Stimulated activated CD4-positive, alpha-beta T cell treated with anti-CD3 and anti-CD28 coated beads, Interleukin-12 subunit alpha, Interleukin-12 subunit beta, amount 100 ng/mL, for 4 hours (primary cell): ENCODE data around the gene PRDM4.
A peak's percentile ranks its signal among the peaks of the same experiment; 100 is the strongest.
"Not testable (repeated sequence)": the region's sequence is repeated elsewhere in the genome, so short reads cannot be mapped to it uniquely, and the experiment has no call there.

Experiments
- DNase-seq: peaks from one replicate; pipeline ENCODE4 v3.0.0-alpha.2; 2020

The PRDM4 gene

DNA sequence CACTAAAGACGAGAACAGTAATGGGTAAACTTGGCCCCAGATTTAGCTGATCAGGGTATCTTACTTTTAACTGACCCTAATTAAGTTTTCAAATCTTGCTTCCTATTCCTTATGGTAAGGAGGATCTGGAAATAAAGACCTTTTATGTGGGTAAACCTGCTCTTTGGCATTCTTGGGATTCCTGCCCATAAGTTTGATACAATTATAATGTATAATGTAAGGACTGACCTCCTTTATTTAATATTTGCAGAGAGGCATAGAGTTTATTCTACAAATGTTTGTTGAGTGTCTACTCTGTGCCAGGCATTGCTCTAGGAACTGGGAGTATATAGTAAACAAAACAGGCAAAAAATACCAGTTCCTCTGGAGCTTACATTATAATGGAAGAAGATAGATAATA, 4.4 kb upstream of the PRDM4 start:
- no peak for DNase-seq

DNA sequence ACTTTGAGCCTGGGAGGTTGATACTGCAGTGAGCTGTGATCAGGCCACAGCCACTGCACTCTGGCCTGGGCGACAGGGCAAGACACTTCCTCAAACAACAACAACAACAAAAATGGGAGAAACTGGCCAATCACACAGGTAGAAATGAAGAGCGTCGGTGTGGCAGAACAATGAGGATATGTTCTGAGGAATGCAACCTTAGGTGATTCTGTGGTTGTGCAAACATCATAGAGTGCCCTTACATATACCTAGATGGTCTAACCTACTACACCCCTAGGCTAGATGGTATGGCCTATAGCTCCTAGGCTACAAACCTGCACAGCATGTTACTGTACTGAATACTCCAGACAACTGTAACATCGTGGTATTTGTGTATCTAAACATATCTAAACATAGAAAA, 3.7 kb upstream of the PRDM4 start:
- DNase-seq = no peak

DNA sequence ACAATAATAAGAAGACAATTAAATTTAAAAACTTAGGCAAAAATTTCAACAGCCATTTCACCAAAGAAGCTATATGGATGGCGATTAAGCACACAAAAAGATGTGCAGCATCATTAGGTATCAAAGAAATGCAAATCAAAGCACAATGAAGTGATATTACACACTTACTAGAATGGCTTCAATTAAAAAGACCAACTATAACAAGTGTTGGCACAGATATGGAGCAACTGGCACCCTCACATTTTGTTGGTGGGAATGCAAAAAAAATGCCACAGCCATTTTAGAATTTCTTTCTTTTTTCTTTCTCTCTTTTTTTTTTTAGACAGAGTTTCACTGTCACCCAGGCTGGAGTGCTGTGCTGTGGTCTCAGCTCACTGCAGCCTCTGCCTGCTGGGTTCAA, 1.9 kb upstream of the PRDM4 start:
- DNase-seq = no peak

DNA sequence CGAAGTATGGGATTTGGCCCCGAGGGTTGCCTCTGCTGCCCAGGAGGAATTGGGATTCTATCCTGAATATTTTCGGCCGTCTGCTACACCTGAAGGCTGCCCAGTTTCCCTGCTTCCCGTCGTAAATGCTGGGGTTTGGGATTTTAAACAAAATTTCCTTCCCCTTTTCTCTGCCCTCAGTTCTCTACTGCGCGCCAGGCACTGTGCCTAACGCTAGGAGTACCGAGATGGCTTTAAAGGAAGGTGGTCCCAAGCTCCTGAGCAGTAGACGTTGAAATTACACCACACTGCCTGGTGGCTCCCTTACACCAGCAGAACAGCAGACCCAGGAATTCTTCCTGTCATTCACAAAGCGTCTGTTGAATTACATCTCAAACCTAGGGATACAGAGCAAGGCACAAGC, 566 bp upstream of the PRDM4 start:
- DNase-seq = no peak

DNA sequence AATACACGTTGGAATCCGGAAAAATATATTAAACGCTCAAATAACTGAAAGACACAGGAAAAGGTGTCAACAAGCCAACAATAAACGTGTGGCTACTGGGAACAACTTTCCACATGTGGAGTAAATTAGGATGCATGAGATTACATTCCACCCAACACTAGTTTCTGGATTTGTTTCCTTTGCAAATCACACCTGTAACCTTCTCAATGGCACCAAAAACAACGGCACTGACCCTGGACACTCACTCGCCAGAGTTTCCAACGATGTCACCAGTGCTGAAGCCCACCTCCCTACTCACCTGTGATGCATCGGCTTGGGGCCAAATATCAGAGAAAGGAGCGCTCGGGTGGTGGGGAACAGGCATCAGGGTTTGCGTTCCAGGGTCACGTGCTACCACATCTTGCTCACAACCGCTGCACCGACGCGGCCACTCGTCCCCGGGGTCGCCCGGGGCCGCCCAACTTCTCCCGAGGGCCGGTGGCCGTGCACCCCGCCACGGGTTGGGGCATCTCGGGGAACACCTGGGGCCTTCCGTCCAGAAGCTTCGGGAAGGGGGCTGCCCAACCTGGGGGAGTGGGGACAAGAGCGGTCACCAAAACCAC, 629 bp downstream of the PRDM4 start:
- peak; percentile 26 for DNase-seq

DNA sequence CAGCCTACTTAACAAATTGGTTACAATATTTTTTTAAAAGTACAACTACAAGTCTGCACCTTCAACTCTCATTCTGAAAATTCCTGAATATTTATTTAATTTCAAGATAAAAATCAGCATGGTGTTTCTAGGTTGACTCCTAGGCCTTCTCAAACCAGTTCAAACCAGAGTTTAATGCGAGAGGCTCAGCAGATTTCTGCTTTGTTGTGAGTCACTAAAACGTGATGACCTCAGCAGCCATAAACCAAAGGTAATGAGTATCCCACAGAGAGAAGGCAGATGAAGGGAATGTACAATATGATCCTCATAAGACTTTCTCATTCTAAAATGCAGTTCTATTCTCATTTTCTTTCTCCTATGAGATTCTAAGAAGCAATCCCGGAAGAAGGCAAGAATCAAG, 1.5 kb downstream of the PRDM4 start:
- no peak for DNase-seq

DNA sequence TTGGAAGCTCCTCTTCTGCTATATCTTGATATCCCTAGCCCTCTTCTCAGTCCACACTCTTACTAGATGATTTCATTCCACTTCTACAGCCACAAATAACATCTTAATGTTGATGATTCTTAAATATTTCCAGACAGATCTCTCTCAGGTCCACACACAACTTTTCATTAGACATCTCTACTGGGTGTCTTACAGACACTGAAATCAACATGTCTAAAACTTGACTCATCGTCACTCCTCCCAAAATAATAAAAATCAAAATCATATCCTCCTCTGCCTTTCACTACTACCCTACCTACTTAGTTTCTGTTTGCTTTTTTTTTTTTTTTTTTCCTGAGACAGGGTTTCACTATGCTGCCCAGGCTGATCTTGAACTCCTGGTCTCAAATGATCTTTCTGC, 11.9 kb downstream of the PRDM4 start:
- no peak for DNase-seq

DNA sequence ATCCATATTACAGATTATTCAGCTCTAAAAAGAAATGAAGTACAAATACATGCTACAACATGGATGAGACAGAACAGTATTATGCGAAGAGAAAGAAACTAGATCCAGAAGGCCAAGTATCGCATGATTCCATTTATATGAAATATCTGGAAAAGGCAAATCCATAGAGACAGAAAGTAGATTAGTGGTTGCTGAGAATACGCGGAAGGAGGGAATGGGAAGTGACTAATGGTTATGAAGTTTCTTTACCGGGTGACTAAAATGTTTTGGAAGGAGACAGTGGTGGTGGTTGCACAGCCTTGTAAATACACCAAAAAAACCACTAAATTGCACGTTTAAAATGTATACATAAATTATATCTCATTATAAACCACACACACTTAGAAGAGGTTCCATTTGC, 12.5 kb downstream of the PRDM4 start:
- DNase-seq = no peak

DNA sequence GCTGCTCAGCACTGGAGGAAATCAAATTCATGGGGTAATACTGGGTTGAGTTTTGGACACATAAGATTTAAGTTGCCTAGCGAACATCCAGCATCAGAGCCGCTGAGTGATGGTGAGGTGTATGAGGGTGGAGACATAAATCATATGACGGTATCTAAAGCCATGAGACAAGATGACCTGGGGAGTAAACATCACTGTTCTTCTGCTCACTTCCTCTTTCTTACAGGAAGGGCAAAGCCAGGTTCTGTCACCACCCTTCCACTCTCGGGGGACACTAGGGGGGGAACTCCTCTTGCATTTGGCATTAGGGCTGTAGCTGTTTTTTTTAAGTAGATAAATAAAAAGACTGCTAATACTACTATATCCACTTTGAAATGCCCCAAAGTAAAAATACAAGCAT, 24.0 kb downstream of the PRDM4 start:
- no peak for DNase-seq

DNA sequence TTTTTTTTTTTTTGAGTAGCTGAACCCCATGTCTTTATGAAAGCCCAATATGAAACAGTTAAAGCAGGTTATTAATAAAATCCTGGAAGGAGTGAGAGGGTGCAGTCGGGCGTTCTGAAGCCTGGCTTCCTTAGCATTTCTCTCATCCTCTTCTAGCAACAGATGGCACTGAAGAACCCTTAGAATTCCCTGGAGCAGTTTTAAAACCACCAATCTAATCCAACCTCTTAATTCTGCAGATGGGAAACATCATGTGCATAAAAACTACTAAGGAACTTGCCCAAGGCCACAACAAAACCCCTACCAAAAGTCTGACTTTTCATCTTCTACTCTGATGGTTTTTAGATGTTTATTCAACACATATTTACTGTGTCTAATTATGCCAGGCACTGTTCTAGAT, 25.2 kb downstream of the PRDM4 start:
- DNase-seq = no peak

DNA sequence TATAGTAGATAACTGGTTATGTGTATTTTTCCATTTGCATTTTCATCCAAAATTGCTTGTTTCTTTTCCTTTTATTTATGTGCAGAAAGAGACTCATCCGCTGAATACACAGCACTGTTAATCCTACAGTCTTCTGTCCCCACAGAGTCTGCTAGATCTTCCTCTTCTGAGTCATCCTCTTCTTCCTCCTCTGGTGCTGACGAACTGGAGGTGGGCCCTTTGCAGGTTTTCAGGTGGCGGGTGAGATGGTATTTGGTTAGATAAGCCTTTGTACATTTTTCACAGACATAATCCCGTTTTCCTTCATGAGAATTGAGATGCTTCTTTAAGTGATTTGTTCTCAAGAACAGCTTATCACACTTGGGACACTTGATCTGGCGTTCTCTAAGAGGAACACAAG, 26.8 kb downstream of the PRDM4 start:
- no peak for DNase-seq

DNA sequence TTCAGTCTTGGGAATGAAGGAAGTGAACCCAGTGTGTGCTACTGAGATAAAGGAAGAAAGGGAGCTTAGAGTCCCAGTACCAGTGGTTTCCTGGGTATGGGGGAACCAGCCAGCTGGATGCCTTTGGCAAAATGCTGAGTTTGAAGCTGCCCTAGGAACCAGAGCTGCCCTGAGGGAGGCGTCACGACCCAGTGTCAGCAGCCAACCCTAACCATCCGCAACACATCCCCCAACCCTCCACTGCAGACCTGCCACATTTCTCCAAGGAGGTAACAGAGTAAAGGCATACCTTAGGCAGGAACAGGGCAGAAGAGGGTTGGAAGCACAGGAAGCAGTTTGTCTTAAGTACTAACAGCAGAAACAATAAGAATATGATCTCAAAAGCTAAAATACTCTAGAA, 28.6 kb downstream of the PRDM4 start:
- no peak for DNase-seq

DNA sequence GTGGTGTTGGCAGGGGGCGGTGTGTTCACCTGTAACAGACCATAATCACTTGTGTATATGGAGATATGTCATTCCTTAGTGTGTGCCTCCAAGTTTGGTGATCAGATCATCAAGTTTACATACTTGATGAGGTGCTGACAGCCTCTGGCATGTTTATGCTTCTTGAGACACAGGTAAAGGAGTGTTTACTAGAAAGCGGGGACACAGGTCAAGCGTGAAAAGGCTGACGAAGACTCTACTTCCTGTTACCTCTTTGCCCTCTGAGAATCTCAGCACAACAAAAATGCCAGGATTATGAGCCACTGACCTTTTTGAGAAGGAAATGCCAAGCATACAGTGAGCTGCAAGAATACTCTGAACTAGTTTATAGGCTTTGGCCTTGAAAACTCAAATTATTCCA, 29.6 kb downstream of the PRDM4 start:
- DNase-seq = no peak

DNA sequence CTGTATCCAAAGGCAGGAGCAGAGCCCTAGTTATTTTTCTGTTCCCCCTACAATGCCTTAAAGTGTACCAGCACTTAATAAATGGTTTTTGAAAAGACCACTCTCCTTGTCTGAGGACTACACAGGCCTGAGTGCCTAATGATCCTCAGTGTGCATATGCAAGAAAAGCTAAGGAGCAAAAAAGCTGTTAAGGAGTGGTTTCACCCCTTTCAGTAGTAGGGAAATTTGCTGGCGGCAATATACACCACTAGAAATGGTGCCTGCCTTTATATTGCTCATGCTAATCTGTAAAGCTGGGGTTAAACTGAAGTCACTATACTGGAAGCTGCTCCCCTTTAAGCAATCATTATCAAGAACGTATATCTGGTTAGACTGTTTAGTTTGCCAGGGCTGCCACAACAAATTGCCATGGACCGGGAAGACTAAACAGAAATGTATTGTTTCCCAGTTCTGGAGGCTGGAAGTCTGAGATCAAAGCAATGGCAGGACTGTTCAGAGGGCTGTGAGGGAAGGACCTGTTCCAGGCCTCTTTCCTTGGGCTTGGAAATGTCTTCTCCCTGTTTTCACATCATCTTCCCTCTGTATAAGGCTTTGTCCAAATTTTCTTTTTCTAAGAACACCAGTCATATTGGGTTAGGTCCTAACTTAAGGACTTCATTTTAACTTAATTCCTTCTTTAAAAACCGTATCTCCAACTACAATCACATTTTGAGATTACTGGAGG, 30.2 kb downstream of the PRDM4 start:
- DNase-seq = no peak

DNA sequence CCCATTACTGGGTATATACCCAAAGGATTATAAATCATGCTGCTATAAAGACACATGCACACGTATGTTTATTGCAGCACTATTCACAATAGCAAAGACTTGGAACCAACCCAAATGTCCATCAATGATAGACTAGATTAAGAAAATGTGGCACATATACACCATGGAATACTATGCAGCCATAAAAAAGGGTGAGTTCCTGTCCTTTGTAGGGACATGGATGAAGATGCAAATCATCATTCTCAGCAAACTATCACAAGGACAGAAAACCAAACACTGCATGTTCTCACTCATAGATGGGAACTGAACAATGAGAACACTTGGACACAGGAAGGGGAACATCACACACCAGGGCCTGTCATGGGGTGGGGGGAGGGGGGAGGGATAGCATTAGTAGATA, 33.2 kb downstream of the PRDM4 start:
- DNase-seq = not testable (repeated sequence)

DNA sequence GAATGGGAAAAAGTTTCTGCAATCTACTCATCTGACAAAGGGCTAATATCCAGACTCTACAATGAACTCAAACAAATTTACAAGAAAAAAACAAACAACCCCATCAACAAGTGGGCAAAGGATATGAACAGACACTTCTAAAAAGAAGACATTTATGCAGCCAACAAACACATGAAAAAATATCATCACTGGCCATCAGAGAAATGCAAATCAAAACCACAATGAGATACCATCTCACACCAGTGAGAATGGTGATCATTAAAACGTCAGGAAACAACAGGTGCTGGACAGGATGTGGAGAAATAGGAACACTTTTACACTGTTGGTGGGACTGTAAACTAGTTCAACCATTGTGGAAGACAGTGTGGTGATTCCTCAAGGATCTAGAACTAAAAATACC, 33.6 kb downstream of the PRDM4 start:
- not testable (repeated sequence) for DNase-seq

DNA sequence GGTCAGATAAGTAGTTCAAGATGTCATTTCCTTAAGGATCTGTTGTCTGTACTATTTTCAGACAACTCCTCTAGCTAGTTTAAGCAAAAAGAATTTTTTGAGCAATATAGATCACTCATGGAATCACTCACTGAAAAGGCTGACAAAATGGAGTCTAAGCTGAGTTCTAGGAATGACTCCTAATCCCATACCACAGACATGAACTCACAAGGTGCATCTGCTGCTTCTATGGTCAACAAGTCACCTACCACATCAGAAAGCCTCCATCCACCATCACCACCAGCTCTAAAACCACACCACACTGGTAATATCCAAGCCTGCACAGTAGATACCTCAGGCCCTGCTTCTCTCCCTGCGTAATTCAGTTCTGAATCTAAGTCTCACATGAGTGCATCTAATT, 42.3 kb downstream of the PRDM4 start:
- DNase-seq = no peak

DNA sequence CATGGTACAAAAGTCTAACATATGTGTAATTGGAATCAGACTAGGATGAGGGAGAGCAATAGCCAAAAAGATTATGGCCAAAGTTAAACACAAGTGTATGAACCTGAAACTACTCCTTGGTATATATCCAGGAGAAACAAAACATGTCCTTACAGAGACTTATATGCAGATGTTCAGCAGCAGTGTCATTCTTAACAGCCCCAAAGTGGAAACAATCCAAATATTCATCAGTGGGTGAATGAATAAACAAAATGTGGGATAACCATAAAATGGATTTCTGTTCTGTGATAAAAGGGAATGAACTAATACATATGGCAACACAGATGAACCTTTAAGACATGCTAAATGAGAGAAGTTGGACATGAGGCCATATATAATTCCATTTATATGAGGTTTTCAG, 45.2 kb downstream of the PRDM4 start:
- no peak for DNase-seq

DNA sequence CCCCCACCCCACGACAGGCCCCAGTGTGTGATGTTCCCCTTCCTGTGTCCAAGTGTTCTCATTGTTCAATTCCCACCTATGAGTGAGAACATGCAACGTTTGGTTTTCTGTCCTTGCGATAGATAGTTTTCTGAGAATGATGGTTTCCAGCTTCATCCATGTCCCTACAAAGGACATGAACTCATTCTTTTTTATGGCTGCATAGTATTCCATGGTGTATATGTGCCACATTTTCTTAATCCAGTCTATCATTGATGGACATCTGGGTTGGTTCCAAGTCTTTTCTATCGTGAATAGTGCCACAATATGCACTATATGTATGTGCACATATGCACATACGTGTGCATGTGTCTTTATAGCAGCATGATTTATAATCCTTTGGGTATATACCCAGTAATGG, 55.4 kb downstream of the PRDM4 start:
- not testable (repeated sequence) for DNase-seq

DNA sequence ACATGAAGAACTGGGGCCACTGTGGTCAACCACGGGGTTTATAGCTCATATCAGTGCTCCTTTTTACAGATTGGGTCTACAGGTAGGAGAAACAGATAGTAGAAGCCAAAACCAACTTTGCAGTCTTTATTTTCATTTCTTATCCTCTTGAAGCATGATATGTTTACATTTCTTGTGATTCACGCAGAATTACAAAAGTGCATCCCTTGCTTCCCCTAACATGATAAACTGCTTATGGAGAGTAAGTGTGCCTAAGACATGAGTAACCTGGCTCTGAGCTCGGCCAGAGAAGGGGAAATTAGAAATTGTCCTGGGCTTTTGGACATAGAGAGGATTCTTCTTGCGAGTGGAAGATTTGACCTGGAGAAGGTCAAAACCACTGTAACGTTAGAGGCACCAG, 56.9 kb downstream of the PRDM4 start:
- no peak for DNase-seq

DNA sequence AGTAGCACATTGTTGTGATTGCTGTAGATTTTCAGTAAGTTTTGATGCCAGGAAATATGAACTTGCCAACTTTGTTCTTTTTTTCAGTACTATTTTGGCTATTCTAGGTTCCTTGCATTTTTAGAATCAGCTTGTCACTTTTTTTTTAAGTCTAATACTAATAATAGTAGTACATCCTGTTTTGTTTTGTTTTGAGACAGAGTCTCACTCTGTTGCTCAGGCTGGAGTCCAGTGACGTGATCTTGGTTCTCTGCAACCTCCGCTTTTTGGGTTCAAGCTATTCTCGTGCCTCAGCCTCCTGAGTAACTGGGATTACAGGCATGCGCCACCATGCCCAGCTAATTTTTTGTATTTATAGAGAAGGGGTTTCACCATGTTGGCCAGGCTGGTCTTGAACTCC, 58.8 kb downstream of the PRDM4 start:
- no peak for DNase-seq

DNA sequence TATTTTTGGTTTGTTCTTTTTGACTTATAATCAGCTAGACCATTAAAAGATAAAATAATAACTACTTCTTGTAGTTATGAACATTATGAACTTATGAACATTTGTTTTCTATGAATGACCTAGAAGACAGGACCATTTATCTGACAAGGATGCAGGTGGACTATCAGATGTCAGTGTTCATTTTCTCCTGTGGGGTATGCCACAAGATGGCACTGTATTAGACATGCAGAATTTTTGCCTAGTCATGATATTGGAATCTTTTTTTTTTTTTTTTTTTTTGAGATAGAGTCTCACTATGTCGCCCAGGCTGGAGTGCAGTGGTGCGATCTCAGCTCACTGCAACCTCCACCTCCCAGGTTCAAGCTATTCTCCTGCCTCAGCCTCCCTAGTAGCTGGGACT, 65.2 kb downstream of the PRDM4 start:
- DNase-seq = not testable (repeated sequence)

DNA sequence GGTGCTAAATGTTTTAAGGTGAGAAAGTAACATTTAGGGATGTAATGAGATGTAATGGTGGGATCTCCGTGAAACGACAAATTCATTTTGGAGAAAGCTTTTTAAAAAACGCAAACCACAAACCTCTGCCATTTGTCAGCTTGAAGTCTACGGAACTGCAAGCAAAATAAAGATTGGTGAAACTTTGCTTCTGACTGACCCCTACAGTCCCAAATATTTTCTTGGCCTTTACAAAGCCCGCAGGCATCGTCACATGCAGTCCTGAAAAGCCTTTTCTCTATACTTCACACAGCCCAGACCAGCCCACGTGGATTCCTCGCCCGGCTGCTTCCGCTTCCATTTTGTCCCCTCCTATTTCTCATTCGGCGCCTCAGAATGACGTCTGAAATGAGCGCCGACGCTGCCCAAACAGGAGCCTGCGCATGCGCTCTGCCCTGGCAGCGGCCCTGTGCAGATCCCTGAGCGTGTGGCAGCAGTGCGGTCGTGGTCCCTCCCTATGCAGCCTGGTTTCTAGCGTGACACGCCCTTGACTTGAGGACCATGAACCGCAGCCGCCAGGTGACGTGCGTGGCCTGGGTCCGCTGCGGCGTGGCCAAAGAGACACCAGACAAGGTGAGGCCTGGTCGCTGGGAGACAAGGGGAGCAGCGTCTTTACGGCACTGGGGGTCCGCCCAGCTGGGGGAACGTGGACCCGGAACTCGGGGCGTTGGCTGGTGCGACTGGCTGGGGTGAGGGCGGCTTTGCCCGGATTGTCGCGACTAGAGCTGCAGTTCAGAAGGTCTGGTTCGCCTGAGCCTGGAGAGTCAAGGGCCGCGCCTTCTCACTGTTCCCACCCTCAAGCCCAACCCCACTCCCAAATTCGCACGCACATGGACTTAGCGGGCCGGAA, 75.3 kb downstream of the PRDM4 start, which contains the start of gene PWP1:
TSS of gene PWP1 (plus strand) at position 440 of the 889 bp plus-strand sequence. CDS start at position 541, 101 bp downstream.
- DNase-seq = peak; percentile 97

DNA sequence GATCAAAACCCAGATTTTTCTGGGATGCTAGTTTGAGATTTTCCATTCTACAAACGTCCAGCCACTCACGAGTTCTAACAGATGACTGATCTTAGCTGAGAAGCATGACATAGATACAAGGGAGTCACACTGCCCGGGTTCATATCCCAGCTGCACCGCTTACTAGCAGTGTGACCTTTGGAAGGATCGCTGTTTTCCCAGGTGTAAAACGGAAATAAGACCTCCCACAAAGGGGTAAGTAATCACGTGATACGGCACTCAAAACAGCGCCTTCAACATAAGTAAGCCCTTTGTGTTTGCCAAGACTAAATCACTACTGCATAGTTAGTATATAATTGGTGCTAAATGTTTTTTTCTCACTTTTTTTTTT, 76.0 kb downstream of the PRDM4 start:
- peak; percentile 29 for DNase-seq
